Stimulated activated CD8-positive, alpha-beta memory T cell treated with anti-CD3 and anti-CD28 coated beads, Interleukin-7, amount 100 ng/mL, for 1 hour (primary cell): ENCODE measurements around the gene SSX1.
"Not testable (repeated sequence)": the region's sequence is repeated elsewhere in the genome, so short reads cannot be mapped to it uniquely, and the experiment has no call there.

ENCODE experiments used
- DNase-seq, 2 donors: peaks; one replicate each; pipeline ENCODE4 v3.0.0-alpha.2; 2020; ENCODE audit warnings: low read depth in 2 of 2

Gene SSX1

GRCh38 chrX:48255062-48255796 is at the start of gene SSX1:
TSS of gene SSX1 (plus strand) at chrX:48255392. CDS start at chrX:48257242, 1,850 bp downstream.
- DNase-seq, result not testable (repeated sequence)

GRCh38 chrX:48214341-48214740 is 40.9 kb upstream of the SSX1 start:
- not testable (repeated sequence) for DNase-seq

GRCh38 chrX:48224196-48224595 is 31.0 kb upstream of the SSX1 start:
- not testable (repeated sequence) for DNase-seq

- not testable (repeated sequence) for DNase-seq
Measured at GRCh38 chrX:48252945-48253344, 2.2 kb upstream of the SSX1 start.

GRCh38 chrX:48274365-48274764 is 19.2 kb downstream of the SSX1 start:
- not testable (repeated sequence) for DNase-seq

GRCh38 chrX:48278958-48279357 is 23.8 kb downstream of the SSX1 start:
- no peak for DNase-seq

GRCh38 chrX:48280729-48281128 is 25.5 kb downstream of the SSX1 start:
- DNase-seq, result not testable (repeated sequence)

GRCh38 chrX:48306175-48306574 is 51.0 kb downstream of the SSX1 start:
- no peak for DNase-seq

- not testable (repeated sequence) for DNase-seq
Measured at GRCh38 chrX:48313996-48314395, 58.8 kb downstream of the SSX1 start.
